Sigmoid colon (tissue), 7 donors: ENCODE results near the gene SEL1L. TPM values are rescaled to one million over a fixed set of nuclear protein-coding genes. Genes with fewer than 3 reads are reported as not detected.

Experiments
- DNase-seq: peaks from one replicate; pipeline ENCODE4 v3.0.0-alpha.2; 2019
- H3K27ac ChIP-seq, 4 donors: fragments of 200-600 bp; sonication (generic); one replicate each; pipeline ENCODE4 v1.5.1; 2016 to 2019; ENCODE audit warnings: mild to moderate bottlenecking in 1 of 4
- H3K27me3 ChIP-seq, 3 donors: fragments of 200-600 bp; sonication (generic); one replicate each; pipeline ENCODE4 v1.5.1; 2019; ENCODE audit warnings: mild to moderate bottlenecking in 1 of 3
- H3K36me3 ChIP-seq, 4 donors: fragments of 200-600 bp; sonication (generic); one replicate each; pipeline ENCODE4 v1.5.1; 2016 to 2019
- H3K4me1 ChIP-seq, 4 donors: fragments of 200-600 bp; sonication (generic); one replicate each; pipeline ENCODE4 v1.5.1; 2017 to 2019
- H3K4me3 ChIP-seq, 4 donors: fragments of 200-600 bp; sonication (generic); one replicate each; pipeline ENCODE4 v1.5.1; 2017 to 2019; ENCODE audit warnings: mild to moderate bottlenecking in 2 of 4, moderate library complexity in 1 of 4
- H3K9me3 ChIP-seq, 4 donors: fragments of 200-600 bp in 3 of 4; sonication (generic) in 3 of 4; one replicate each; pipeline versions ENCODE4 v1.5.1 to v1.6.1; 2013 to 2019
- CTCF ChIP-seq, 4 experiments: fragments of 450-650 bp in 3 of 4; fragments of 200-600 bp in 1 of 4; IDR thresholded peaks; one replicate each; pipeline ENCODE4 v1.5.1; 2016 to 2019; ENCODE audit warnings: antibody characterized with exemption in 4 of 4, mild to moderate bottlenecking in 3 of 4, moderate library complexity in 2 of 4
- EP300 ChIP-seq, 4 donors: sonication (generic); formaldehyde crosslinking; IDR thresholded peaks; one replicate each; pipeline ENCODE4 v1.6.1; 2017; ENCODE audit warnings: antibody characterized with exemption in 4 of 4
- POLR2A ChIP-seq, 2 donors: fragments of 450-650 bp; IDR thresholded peaks; one replicate each; pipeline ENCODE4 v1.6.1; 2016; ENCODE audit warnings: antibody characterized with exemption in 2 of 2, mild to moderate bottlenecking in 2 of 2, moderate library complexity in 2 of 2
- POLR2AphosphoS5 ChIP-seq, 4 donors: sonication (generic); formaldehyde crosslinking; IDR thresholded peaks; one replicate each; pipeline ENCODE4 v1.6.1; 2017; ENCODE audit warnings: antibody characterized with exemption in 4 of 4
- whole genome bisulfite sequencing, 2 donors: extraction: QIAGEN DNeasy Blood & Tissue Kit; methylation state at CpG; one replicate each; pipeline ENCODE4 v1.1.7; 2013; 5-methylcytosine and 5-hydroxymethylcytosine counted together
- intact Hi-C: fragments of 100-400 bp; cut with DNase I; formaldehyde crosslinking; loops from one replicate; pipeline ENCODE4 v1.15.1; 2023
- polyA plus RNA-seq, 3 donors: library from polyadenylated mRNA; stranded (reverse); fragments of 200-250 nt; gene quantifications; one replicate each; pipeline ENCODE4 v1.2.3, GENCODE V29; 2013
- total RNA-seq, 4 donors: library from RNA; depleted of rRNA; stranded (reverse); fragments of >200 nt; gene quantifications; one replicate each; pipeline ENCODE4 v1.1.0, GENCODE V29; 2016
- donor health status: healthy with polysubstance abuse.
- donor health status: Bipolar disorder and iron deficiency.
- donor health status: healthy.

SEL1L gene
- total and polyA plus RNA-seq, 7 donors: 4.2 to 74.8 (median 52.0) TPM

- 21 to 32% methylated on average over 6 of the region's 6 CpGs for WGBS, 2 donors
- peak overlapping the region in 2 of 4 donors; percentile 52 to 62 for H3K4me3 ChIP-seq
- peaks cover 0 to 24% (median 18%) of the 10 kb centered on the region in 4 donors for H3K4me1 ChIP-seq
- H3K9me3 ChIP-seq: no peaks in the 10 kb centered on the region
- DNase-seq: no peak
- TF ChIP-seq CTCF (IDR thresholded peaks at IDR 0.05) (no peak), POLR2A (IDR thresholded peaks at IDR 0.05) (no peak), POLR2AphosphoS5 (IDR thresholded peaks at IDR 0.05) (no peak), EP300 (IDR thresholded peaks at IDR 0.05) (no peak)
- no peaks in the 10 kb centered on the region for H3K36me3 ChIP-seq
- intact Hi-C loops: loop anchor here (1.0 to 10.0 kb wide), 2 partner anchors 18 to 490 kb away; partner anchors contain the start of gene CEP128
- H3K27me3 ChIP-seq: peaks cover 4 to 56% (median 26%) of the 10 kb centered on the region in 3 donors
- peak overlapping the region in 1 of 4 donors; percentile 58 for H3K27ac ChIP-seq
Measured at GRCh38 chr14:81435048-81435390, 98.6 kb downstream of the SEL1L start.

GRCh38 chr14:81434230-81434629 is 99.4 kb downstream of the SEL1L start:
- Histone ChIP-seq H3K4me1 (peaks cover 0 to 24% (median 18%) of the 10 kb centered on the region in 4 donors), H3K4me3 (no peak overlapping the region), H3K36me3 (no peaks in the 10 kb centered on the region), H3K9me3 (no peaks in the 10 kb centered on the region), H3K27ac (no peak overlapping the region), H3K27me3 (peaks cover 4 to 57% (median 22%) of the 10 kb centered on the region in 3 donors)
- 70 to 72% methylated on average over 4 of the region's 4 CpGs for WGBS, 2 donors
- no peak for DNase-seq
- intact Hi-C loops: loop anchor here (10.0 kb wide), 1 partner anchor 489 kb away; the partner anchor contains the start of gene CEP128
- TF ChIP-seq EP300 (IDR thresholded peaks at IDR 0.05): no peak
- TF ChIP-seq CTCF (IDR thresholded peaks at IDR 0.05): no peak
- no peak for TF ChIP-seq POLR2A (IDR thresholded peaks at IDR 0.05)
- no peak for TF ChIP-seq POLR2AphosphoS5 (IDR thresholded peaks at IDR 0.05)

GRCh38 chr14:81433378-81433777 is 100.3 kb downstream of the SEL1L start:
- Histone ChIP-seq H3K27ac (no peak overlapping the region), H3K9me3 (no peaks in the 10 kb centered on the region), H3K4me1 (peaks cover 0 to 24% (median 18%) of the 10 kb centered on the region in 4 donors), H3K4me3 (no peak overlapping the region), H3K36me3 (no peaks in the 10 kb centered on the region), H3K27me3 (peaks cover 4 to 57% (median 20%) of the 10 kb centered on the region in 3 donors)
- 68 to 72% methylated on average over 2 of the region's 2 CpGs for WGBS, 2 donors
- TF ChIP-seq POLR2A (IDR thresholded peaks at IDR 0.05) (no peak), CTCF (IDR thresholded peaks at IDR 0.05) (no peak), EP300 (IDR thresholded peaks at IDR 0.05) (no peak), POLR2AphosphoS5 (IDR thresholded peaks at IDR 0.05) (no peak)
- intact Hi-C loops: loop anchor here (10.0 kb wide), 1 partner anchor 489 kb away; the partner anchor contains the start of gene CEP128
- DNase-seq: no peak

- H3K36me3 ChIP-seq: no peaks in the 10 kb centered on the region
- H3K27ac ChIP-seq: no peak overlapping the region
- WGBS, 2 donors: 83 to 85% methylated on average over 3 of the region's 3 CpGs
- H3K9me3 ChIP-seq: no peaks in the 10 kb centered on the region
- intact Hi-C loops: loop anchor here (10.0 kb wide), 1 partner anchor 487 kb away; the partner anchor contains the start of gene CEP128
- H3K4me3 ChIP-seq: no peak overlapping the region
- TF ChIP-seq EP300 (IDR thresholded peaks at IDR 0.05) (no peak), POLR2AphosphoS5 (IDR thresholded peaks at IDR 0.05) (no peak), POLR2A (IDR thresholded peaks at IDR 0.05) (no peak), CTCF (IDR thresholded peaks at IDR 0.05) (no peak)
- no peak for DNase-seq
- H3K27me3 ChIP-seq: peaks cover 4 to 51% (median 15%) of the 10 kb centered on the region in 3 donors
- peaks cover 0 to 22% (median 18%) of the 10 kb centered on the region in 4 donors for H3K4me1 ChIP-seq
Measured at GRCh38 chr14:81432219-81432661, 101.4 kb downstream of the SEL1L start.
